WTC11 (cell line): ENCODE results near the gene PIRT. TPM values are rescaled to one million over a fixed set of nuclear protein-coding genes. Genes with fewer than 3 reads are reported as not detected.

Source experiments
- ATAC-seq: fragments of 200-7000 bp; cut with Tn5 transposase; 2 replicates; pipeline ENCODE4 v1.10.0; 2021; ENCODE audit warnings: mild to moderate bottlenecking, moderate library complexity
- CTCF ChIA-PET: fragments of 300-600 bp; sonication (Branson Sonifier 250); formaldehyde crosslinking; loops from one replicate; lab custom pipeline; 2021; ENCODE audit warnings: antibody characterized with exemption; lab: Charles Lee
- POLR2A ChIA-PET: fragments of 350-600 bp; sonication (Branson Sonifier 250); formaldehyde crosslinking; loops from one replicate; lab custom pipeline; 2021; ENCODE audit warnings: antibody characterized with exemption; lab: Charles Lee
- DNase-seq: peaks from one replicate; pipeline ENCODE4 v3.0.0; 2021; ENCODE audit warnings: low spot score
- H3K27ac Mint-ChIP-seq: 2 replicates; pipeline ENCODE4 v1.8.0; 2021; ENCODE audit warnings: mixed read lengths
- H3K27me3 Mint-ChIP-seq: 2 replicates; pipeline ENCODE4 v1.8.0; 2021; ENCODE audit warnings: low read depth, mild to moderate bottlenecking, moderate library complexity, mixed read lengths
- H3K36me3 Mint-ChIP-seq: 2 replicates; pipeline ENCODE4 v1.8.0; 2021; ENCODE audit warnings: mixed read lengths
- H3K4me1 Mint-ChIP-seq: 2 replicates; pipeline ENCODE4 v1.8.0; 2022; ENCODE audit warnings: mixed read lengths
- H3K4me3 Mint-ChIP-seq: 2 replicates; pipeline ENCODE4 v1.8.0; 2021; ENCODE audit warnings: mild to moderate bottlenecking, moderate library complexity, mixed read lengths
- H3K9me3 Mint-ChIP-seq: 2 replicates; pipeline ENCODE4 v1.8.0; 2021; ENCODE audit warnings: mixed read lengths
- AFF4 ChIP-seq: sonication (generic); formaldehyde crosslinking; IDR thresholded peaks from 2 replicates; pipeline ENCODE4 v1.8.1; 2023; ENCODE audit warnings: mild to moderate bottlenecking, missing genetic modification reagents, borderline replicate concordance
- ARID4B ChIP-seq: sonication (generic); formaldehyde crosslinking; IDR thresholded peaks from 2 replicates; pipeline ENCODE4 v1.8.0; 2023; ENCODE audit warnings: missing genetic modification reagents, mild to moderate bottlenecking, borderline replicate concordance
- ATF1 ChIP-seq: sonication (generic); formaldehyde crosslinking; IDR thresholded peaks from 2 replicates; pipeline ENCODE4 v1.8.1; 2023; ENCODE audit warnings: mild to moderate bottlenecking, moderate library complexity, missing genetic modification reagents
- E2F1 ChIP-seq: sonication (generic); formaldehyde crosslinking; IDR thresholded peaks from 2 replicates; pipeline ENCODE4 v1.8.0; 2022; ENCODE audit warnings: mild to moderate bottlenecking, missing genetic modification reagents
- E2F4 ChIP-seq: sonication (generic); formaldehyde crosslinking; IDR thresholded peaks from 2 replicates; pipeline ENCODE4 v1.8.1; 2022; ENCODE audit warnings: low read depth, mild to moderate bottlenecking, moderate library complexity, missing genetic modification reagents, borderline replicate concordance
- E2F5 ChIP-seq: sonication (generic); formaldehyde crosslinking; IDR thresholded peaks from 2 replicates; pipeline ENCODE4 v1.8.1; 2022; ENCODE audit warnings: mild to moderate bottlenecking, moderate library complexity, missing genetic modification reagents
- FOXJ3 ChIP-seq: sonication (generic); formaldehyde crosslinking; IDR thresholded peaks from 2 replicates; pipeline ENCODE4 v1.9.0; 2021; ENCODE audit warnings: missing genetic modification reagents, mild to moderate bottlenecking, borderline replicate concordance
- GRHL2 ChIP-seq: fragments of 250-450 bp; sonication (Bioruptor Pico); IDR thresholded peaks from 2 replicates; pipeline ENCODE4 v1.8.0; 2022; ENCODE audit warnings: mild to moderate bottlenecking, moderate library complexity; ENCODE audit not compliant: insufficient replicate concordance, severe bottlenecking
- HMGA2 ChIP-seq: fragments of 250-450 bp; sonication (Bioruptor Pico); IDR thresholded peaks from 2 replicates; pipeline ENCODE4 v1.4.0; 2021; ENCODE audit warnings: mild to moderate bottlenecking, moderate library complexity
- KAT7 ChIP-seq: sonication (generic); formaldehyde crosslinking; IDR thresholded peaks from 2 replicates; pipeline ENCODE4 v1.8.1; 2023; ENCODE audit warnings: missing genetic modification reagents, mild to moderate bottlenecking, borderline replicate concordance
- MYBL2 ChIP-seq: sonication (generic); formaldehyde crosslinking; IDR thresholded peaks from 2 replicates; pipeline ENCODE4 v1.8.1; 2023; ENCODE audit warnings: mild to moderate bottlenecking, moderate library complexity, missing genetic modification reagents
- NR3C1 ChIP-seq: sonication (generic); formaldehyde crosslinking; conservative IDR thresholded peaks from 2 replicates; pipeline ENCODE4 v1.8.1; 2023; ENCODE audit warnings: low read depth, mild to moderate bottlenecking, missing genetic modification reagents
- OVOL2 ChIP-seq: fragments of 250-450 bp; sonication (Bioruptor Pico); IDR thresholded peaks from 2 replicates; pipeline ENCODE4 v1.9.0; 2021; ENCODE audit warnings: mild to moderate bottlenecking, borderline replicate concordance
- PRRX2 ChIP-seq: fragments of 250-450 bp; sonication (Bioruptor Pico); IDR thresholded peaks from 2 replicates; pipeline ENCODE4 v1.8.0; 2021; ENCODE audit warnings: mild to moderate bottlenecking
- RELA ChIP-seq: sonication (generic); formaldehyde crosslinking; IDR thresholded peaks from 2 replicates; pipeline ENCODE4 v1.8.1; 2022; ENCODE audit warnings: missing genetic modification reagents, mild to moderate bottlenecking, borderline replicate concordance
- SOX15 ChIP-seq: fragments of 250-450 bp; sonication (Bioruptor Pico); IDR thresholded peaks from 2 replicates; pipeline ENCODE4 v1.9.0; 2021; ENCODE audit warnings: mild to moderate bottlenecking
- TCF7 ChIP-seq: sonication (generic); formaldehyde crosslinking; IDR thresholded peaks from 2 replicates; pipeline ENCODE4 v1.8.0; 2022; ENCODE audit warnings: mild to moderate bottlenecking, low read depth, missing genetic modification reagents, moderate library complexity
- ZBTB21 ChIP-seq: sonication (generic); formaldehyde crosslinking; IDR thresholded peaks from 2 replicates; pipeline ENCODE4 v1.8.1; 2023; ENCODE audit warnings: mild to moderate bottlenecking, missing genetic modification reagents, borderline replicate concordance
- ZNF532 ChIP-seq: fragments of 250-450 bp; sonication (Bioruptor Pico); IDR thresholded peaks from 2 replicates; pipeline ENCODE4 v1.9.0; 2021; ENCODE audit warnings: mild to moderate bottlenecking, borderline replicate concordance
- ZNF671 ChIP-seq: fragments of 250-450 bp; sonication (Bioruptor Pico); IDR thresholded peaks from 2 replicates; pipeline ENCODE4 v1.8.0; 2021; ENCODE audit warnings: mild to moderate bottlenecking
- total RNA-seq: library from RNA; stranded (reverse); gene quantifications from 3 replicates; pipeline ENCODE4 v1.2.3, GENCODE V29; 2021

PIRT gene
- total RNA-seq, 1 experiment from 2014 or later, result not detected

GRCh38 chr17:10777131-10777807, 60.6 kb downstream of the PIRT start:
- Mint-ChIP-seq H3K27ac (no peak overlapping the region), H3K36me3 (peaks cover 13% of the 10 kb centered on the region), H3K4me1 (peaks cover 11% of the 10 kb centered on the region; the same call in 1 of the 2 replicates), H3K4me3 (no peak overlapping the region), H3K27me3 (no peaks in the 10 kb centered on the region), H3K9me3 (peaks cover 24% of the 10 kb centered on the region)
- no peak for ATAC-seq
- TF ChIP-seq HMGA2 (CRISPR knock-in tag) (no peak), PRRX2 (CRISPR knock-in tag) (no peak), ZNF532 (CRISPR knock-in tag) (no peak), OVOL2 (no peak), ATF1 (CRISPR knock-in tag) (no peak), SOX15 (CRISPR knock-in tag) (no peak), GRHL2 (CRISPR knock-in tag) (no peak), FOXJ3 (CRISPR knock-in tag) (no peak), MYBL2 (no peak), AFF4 (no peak), ZNF671 (no peak), KAT7 (CRISPR knock-in tag) (no peak), E2F4 (CRISPR knock-in tag) (no peak), E2F5 (CRISPR knock-in tag) (no peak), RELA (no peak), E2F1 (CRISPR knock-in tag) (no peak), TCF7 (CRISPR knock-in tag) (no peak), NR3C1 (CRISPR knock-in tag) (no peak), ARID4B (CRISPR knock-in tag) (no peak), ZBTB21 (no peak)
- CTCF ChIA-PET, result interaction anchor here (1.1 kb wide), 1 partner anchor 67 kb away, joined by 3 read pairs; no protein-coding TSS in a partner anchor
- POLR2A ChIA-PET, result no interaction called here
- no peak for DNase-seq
